H1 (cell line): ENCODE measurements around the gene GABRA4. TPM values are rescaled to one million over a fixed set of nuclear protein-coding genes. Genes with fewer than 3 reads are reported as not detected.

Experiments used
- RNF2 ChIP-seq: fragments of 200-900, 300-1000 bp; sonication (generic); IDR thresholded peaks from 2 replicates; pipeline ENCODE4 v1.7.1; 2016; ENCODE audit warnings: borderline replicate concordance, low read depth, mild to moderate bottlenecking, antibody characterized with exemption, low read length; ENCODE audit not compliant: poor library complexity, severe bottlenecking; ENCODE audit errors: missing control alignments
- SAP30 ChIP-seq: fragments of 300-600 bp; sonication (generic); IDR thresholded peaks from 2 replicates; pipeline ENCODE4 v1.7.1; 2012; ENCODE audit warnings: low read length, moderate library complexity, mild to moderate bottlenecking, inconsistent platforms; ENCODE audit not compliant: insufficient read depth, insufficient replicate concordance
- SRF ChIP-seq: IDR thresholded peaks from 2 replicates; pipeline ENCODE4 v1.6.1; 2011; ENCODE audit warnings: mild to moderate bottlenecking, low read depth, low read length, moderate library complexity
- TAF1 ChIP-seq: IDR thresholded peaks from 2 replicates; pipeline ENCODE4 v1.6.1; 2011; ENCODE audit warnings: mild to moderate bottlenecking, low read depth, low read length
- polyA plus RNA-seq, 7 experiments: library from polyadenylated mRNA; depleted of rRNA in 3 of 7; stranded (reverse) in 5 of 7; unstranded in 2 of 7; fragments of >200 nt in 5 of 7; fragments of 200-250 nt in 2 of 7; gene quantifications; 1 replicate in 5 of 7; 2 replicates in 1 of 7; 4 replicates in 1 of 7; pipeline versions ENCODE4 v1.2.1 to v1.2.3, GENCODE V29; 2011 to 2013; ENCODE audit warnings: missing spikeins in 2 of 7, mixed read lengths in 2 of 7
- total RNA-seq: library from RNA; stranded (reverse); fragmentation: NEBNext Ultra II Directional; extraction: Animal tissue kit (Norgen Biotek cat#: 25700); gene quantifications from 2 replicates; pipeline ENCODE4 v1.2.1, GENCODE V29; 2021
- TF ChIP-seq, protein P1 (sequence below): fragments of 300-600 bp; sonication (generic); IDR thresholded peaks from 2 replicates; pipeline ENCODE4 v1.7.1; 2012; ENCODE audit warnings: low read length, moderate library complexity, mild to moderate bottlenecking, inconsistent platforms; ENCODE audit not compliant: insufficient replicate concordance
- TF ChIP-seq, protein P2 (sequence below): IDR thresholded peaks from 2 replicates; pipeline ENCODE4 v1.6.1; 2012; ENCODE audit warnings: inconsistent platforms
- TF ChIP-seq, protein P3 (sequence below): IDR thresholded peaks from 2 replicates; pipeline ENCODE4 v1.6.1; 2012; ENCODE audit warnings: low read length, inconsistent platforms

The GABRA4 gene
- total and polyA plus RNA-seq, 2 of the 8 experiments (the other 6 are each of a cell fraction or from before 2014, with no cell fraction given): 0.09 to 0.37 TPM

DNA sequence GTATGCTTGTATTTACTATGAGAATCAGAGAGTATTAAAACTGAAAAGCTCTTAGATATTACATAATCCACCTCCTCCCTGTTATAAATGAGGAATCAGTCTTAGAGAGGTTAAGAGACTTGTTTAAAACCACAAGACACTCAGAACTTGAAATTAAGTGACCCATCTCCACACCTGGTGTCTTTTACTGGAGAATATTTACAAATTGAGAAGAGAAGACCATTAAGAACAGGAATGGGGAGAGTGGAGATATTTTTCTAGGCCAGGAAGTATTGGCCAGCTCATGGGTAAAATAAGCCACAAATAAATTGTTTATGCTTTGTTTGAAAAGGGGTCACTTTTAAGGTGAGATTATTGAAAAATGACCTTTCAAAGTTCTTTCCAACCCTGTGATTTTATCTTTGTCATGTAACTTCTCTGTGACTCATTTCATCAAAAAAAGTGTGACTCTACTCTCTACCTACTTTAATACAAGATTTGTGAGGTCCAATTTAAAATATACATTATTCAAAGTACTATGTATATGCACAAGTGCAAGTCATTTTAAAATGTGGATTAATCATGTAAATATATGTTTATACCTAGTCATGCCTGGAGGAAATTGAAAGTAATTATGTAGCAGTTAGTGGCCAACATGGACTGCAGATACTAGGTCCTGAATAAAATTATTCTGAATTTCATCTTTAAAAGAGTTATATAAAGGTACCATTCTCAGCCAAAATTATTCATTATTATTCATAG lies 68.4 kb downstream of the GABRA4 start (continued):
- TF ChIP-seq, protein P1, sequence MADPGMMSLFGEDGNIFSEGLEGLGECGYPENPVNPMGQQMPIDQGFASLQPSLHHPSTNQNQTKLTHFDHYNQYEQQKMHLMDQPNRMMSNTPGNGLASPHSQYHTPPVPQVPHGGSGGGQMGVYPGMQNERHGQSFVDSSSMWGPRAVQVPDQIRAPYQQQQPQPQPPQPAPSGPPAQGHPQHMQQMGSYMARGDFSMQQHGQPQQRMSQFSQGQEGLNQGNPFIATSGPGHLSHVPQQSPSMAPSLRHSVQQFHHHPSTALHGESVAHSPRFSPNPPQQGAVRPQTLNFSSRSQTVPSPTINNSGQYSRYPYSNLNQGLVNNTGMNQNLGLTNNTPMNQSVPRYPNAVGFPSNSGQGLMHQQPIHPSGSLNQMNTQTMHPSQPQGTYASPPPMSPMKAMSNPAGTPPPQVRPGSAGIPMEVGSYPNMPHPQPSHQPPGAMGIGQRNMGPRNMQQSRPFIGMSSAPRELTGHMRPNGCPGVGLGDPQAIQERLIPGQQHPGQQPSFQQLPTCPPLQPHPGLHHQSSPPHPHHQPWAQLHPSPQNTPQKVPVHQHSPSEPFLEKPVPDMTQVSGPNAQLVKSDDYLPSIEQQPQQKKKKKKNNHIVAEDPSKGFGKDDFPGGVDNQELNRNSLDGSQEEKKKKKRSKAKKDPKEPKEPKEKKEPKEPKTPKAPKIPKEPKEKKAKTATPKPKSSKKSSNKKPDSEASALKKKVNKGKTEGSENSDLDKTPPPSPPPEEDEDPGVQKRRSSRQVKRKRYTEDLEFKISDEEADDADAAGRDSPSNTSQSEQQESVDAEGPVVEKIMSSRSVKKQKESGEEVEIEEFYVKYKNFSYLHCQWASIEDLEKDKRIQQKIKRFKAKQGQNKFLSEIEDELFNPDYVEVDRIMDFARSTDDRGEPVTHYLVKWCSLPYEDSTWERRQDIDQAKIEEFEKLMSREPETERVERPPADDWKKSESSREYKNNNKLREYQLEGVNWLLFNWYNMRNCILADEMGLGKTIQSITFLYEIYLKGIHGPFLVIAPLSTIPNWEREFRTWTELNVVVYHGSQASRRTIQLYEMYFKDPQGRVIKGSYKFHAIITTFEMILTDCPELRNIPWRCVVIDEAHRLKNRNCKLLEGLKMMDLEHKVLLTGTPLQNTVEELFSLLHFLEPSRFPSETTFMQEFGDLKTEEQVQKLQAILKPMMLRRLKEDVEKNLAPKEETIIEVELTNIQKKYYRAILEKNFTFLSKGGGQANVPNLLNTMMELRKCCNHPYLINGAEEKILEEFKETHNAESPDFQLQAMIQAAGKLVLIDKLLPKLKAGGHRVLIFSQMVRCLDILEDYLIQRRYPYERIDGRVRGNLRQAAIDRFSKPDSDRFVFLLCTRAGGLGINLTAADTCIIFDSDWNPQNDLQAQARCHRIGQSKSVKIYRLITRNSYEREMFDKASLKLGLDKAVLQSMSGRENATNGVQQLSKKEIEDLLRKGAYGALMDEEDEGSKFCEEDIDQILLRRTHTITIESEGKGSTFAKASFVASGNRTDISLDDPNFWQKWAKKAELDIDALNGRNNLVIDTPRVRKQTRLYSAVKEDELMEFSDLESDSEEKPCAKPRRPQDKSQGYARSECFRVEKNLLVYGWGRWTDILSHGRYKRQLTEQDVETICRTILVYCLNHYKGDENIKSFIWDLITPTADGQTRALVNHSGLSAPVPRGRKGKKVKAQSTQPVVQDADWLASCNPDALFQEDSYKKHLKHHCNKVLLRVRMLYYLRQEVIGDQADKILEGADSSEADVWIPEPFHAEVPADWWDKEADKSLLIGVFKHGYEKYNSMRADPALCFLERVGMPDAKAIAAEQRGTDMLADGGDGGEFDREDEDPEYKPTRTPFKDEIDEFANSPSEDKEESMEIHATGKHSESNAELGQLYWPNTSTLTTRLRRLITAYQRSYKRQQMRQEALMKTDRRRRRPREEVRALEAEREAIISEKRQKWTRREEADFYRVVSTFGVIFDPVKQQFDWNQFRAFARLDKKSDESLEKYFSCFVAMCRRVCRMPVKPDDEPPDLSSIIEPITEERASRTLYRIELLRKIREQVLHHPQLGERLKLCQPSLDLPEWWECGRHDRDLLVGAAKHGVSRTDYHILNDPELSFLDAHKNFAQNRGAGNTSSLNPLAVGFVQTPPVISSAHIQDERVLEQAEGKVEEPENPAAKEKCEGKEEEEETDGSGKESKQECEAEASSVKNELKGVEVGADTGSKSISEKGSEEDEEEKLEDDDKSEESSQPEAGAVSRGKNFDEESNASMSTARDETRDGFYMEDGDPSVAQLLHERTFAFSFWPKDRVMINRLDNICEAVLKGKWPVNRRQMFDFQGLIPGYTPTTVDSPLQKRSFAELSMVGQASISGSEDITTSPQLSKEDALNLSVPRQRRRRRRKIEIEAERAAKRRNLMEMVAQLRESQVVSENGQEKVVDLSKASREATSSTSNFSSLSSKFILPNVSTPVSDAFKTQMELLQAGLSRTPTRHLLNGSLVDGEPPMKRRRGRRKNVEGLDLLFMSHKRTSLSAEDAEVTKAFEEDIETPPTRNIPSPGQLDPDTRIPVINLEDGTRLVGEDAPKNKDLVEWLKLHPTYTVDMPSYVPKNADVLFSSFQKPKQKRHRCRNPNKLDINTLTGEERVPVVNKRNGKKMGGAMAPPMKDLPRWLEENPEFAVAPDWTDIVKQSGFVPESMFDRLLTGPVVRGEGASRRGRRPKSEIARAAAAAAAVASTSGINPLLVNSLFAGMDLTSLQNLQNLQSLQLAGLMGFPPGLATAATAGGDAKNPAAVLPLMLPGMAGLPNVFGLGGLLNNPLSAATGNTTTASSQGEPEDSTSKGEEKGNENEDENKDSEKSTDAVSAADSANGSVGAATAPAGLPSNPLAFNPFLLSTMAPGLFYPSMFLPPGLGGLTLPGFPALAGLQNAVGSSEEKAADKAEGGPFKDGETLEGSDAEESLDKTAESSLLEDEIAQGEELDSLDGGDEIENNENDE: no peak
- TF ChIP-seq SRF (no peak), SAP30 (no peak), TAF1 (no peak), RNF2 (no peak)
- TF ChIP-seq, protein P2, sequence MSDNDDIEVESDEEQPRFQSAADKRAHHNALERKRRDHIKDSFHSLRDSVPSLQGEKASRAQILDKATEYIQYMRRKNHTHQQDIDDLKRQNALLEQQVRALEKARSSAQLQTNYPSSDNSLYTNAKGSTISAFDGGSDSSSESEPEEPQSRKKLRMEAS: no peak
- TF ChIP-seq, protein P3, sequence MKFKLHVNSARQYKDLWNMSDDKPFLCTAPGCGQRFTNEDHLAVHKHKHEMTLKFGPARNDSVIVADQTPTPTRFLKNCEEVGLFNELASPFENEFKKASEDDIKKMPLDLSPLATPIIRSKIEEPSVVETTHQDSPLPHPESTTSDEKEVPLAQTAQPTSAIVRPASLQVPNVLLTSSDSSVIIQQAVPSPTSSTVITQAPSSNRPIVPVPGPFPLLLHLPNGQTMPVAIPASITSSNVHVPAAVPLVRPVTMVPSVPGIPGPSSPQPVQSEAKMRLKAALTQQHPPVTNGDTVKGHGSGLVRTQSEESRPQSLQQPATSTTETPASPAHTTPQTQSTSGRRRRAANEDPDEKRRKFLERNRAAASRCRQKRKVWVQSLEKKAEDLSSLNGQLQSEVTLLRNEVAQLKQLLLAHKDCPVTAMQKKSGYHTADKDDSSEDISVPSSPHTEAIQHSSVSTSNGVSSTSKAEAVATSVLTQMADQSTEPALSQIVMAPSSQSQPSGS: no peak
- TF ChIP-seq, all 59 proteins: peak for 0
